Activated CD4-positive, alpha-beta T cell treated with anti-CD3 and anti-CD28 coated beads, Interleukin-2, amount 50 U/mL, for 16 hours (primary cell): ENCODE results near the gene AIFM1.
A peak's percentile ranks its signal among the peaks of the same experiment; 100 is the strongest.

Source experiments
- DNase-seq: peaks from one replicate; pipeline ENCODE4 v3.0.0-alpha.2; 2020

The AIFM1 gene

GRCh38 chrX:130165703-130166502 lies at the start of gene AIFM1:
Gene AIFM1, minus strand, starts transcription at chrX:130165841. Its CDS starts 185 bp downstream, at chrX:130165656.
- DNase-seq = peak; percentile 94

DNA sequence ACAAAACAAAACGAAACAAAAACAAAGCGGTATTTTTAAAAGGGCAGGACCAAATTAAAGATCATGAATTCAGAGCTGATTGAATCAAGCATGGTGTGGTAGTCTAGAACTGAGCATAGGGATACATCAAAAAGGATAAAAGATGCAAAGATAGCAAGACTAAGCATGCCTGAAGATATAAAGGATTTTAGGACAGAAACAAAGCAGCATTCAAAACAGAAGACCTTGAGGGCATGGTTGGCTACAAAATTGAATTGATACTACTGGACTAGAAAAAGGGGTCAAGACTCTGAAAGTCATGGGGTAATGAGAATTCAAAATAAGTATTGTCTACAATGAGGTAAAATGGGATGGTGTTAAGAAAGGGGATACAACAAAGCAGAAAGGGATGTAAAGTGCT lies 47.7 kb upstream of the AIFM1 start:
- no peak for DNase-seq

- DNase-seq = peak; percentile 48
Measured at GRCh38 chrX:130212371-130212770, 46.7 kb upstream of the AIFM1 start.

GRCh38 chrX:130211415-130212186 lies 46.0 kb upstream of the AIFM1 start:
- DNase-seq = peak; percentile 26

DNA sequence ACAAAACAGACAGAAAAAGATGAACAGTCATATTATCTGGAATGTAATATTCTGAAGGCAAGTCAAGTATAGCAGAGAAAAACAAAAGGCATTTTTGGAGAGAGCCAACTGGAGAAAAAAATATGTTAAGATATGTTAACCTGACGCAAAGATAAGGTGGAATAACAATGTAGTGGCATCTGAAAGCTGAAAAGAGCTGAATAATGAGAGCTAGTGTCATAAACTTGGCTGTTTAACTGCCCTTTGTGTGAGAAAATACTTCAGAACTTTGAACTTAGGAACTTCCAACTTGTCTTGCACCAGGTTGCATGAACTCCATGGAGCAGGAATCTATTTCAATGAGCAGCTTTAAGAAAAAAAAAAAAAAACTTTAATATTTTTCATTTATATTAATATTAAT lies 39.0 kb upstream of the AIFM1 start:
- no peak for DNase-seq

DNA sequence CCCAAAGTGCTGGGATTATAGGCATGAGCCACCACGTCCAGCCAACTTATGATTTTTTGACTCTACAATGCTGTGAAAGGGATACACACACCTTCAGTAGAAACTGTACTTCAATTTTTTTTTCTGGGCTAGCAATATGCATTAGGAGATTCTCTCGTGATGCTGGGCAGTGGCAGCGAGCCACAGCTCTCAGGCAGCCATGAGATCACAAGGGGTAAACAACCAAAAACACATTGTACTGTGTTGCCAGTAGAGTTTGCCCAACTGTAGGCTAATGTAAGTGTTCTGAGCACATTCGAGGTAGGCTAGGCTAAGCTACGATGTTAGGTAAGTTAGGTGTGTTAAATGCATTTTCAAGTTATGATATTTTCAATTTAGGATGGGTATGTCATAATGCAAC lies 31.8 kb upstream of the AIFM1 start:
- no peak for DNase-seq

DNA sequence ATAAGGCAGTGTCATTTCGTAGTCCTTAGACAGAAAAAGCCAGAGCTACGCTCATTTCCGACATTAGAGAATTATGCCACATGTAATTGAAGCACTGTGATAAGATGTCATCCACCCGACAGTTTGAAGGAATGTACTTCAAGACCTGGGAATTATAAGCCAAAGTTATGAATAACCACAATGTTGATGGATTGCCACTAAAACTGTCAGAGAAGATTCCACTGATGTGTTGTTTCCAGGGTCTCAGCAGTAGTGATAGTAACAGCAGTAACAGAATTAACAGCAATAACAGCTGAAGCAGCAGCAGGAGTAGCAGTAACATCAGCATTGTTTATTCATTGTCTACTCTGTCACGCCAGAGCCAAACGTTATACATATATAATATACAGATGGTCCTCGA lies 30.8 kb upstream of the AIFM1 start:
- no peak for DNase-seq

- no peak for DNase-seq
Measured at GRCh38 chrX:130190801-130191200, 25.2 kb upstream of the AIFM1 start.

DNA sequence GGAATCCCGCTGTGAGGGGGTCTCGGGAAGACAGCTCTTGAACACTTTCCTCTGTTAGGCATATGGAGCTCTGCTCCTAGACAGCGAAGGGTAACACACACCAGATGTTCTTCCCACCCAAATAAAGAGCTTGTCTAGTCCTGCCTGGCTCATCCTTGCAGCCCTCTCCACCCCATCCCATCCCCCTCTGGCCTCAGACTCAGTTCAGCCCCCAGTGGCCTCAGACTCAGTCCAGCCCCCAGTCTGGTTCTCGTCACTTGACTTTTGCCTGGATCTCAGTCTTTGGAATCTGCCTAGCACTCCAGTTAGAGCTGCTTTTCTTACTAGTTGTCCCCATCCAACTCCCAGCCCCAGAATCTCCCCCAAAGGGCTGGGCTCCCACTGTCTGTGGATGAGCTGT lies 21.0 kb upstream of the AIFM1 start:
- no peak for DNase-seq

- DNase-seq = no peak
Measured at GRCh38 chrX:130184857-130185256, 19.2 kb upstream of the AIFM1 start.

GRCh38 chrX:130184168-130184567 lies 18.5 kb upstream of the AIFM1 start:
- no peak for DNase-seq

- DNase-seq = no peak
Measured at GRCh38 chrX:130179579-130180215, 14.1 kb upstream of the AIFM1 start.

DNA sequence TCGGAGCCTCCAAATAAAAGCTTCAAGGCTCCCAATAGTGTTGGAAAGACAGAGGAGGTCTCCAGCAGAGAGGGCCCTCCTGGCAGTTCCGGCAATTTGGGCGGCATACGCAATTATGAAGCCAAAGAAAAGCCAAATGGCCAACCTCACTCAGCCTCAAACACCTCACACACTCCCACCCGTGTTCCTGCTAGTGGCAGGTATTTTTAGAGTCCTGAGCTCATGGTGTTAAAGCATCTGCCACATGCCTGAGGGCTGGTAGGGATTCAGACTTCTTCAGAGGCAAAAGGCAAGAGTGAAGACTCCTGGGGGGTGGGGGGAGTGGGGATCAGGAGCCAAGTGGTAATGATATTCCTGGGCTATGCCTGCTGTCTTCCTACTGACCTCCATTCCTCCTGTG lies 13.5 kb upstream of the AIFM1 start:
- DNase-seq = no peak

- no peak for DNase-seq
Measured at GRCh38 chrX:130176942-130177341, 11.3 kb upstream of the AIFM1 start.

GRCh38 chrX:130176354-130176776 lies 10.7 kb upstream of the AIFM1 start:
- DNase-seq = no peak

DNA sequence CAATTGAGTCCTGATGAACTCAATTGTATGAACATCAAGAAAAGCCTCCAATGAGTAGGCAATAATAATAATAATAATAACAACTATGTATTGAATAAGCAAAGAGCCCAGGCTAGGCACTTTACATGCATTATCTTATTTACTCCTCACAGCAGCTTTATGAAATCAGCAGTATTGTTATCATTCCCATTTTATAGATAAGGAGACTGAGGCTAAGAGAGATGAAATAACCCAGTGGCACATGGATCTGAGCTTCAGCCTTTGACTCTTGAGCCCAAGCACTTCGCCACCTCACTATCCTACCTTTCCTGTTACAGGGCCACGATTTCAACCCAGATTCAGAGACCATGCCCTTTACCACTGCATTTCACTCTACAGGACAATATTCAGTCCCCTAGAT lies 9.3 kb upstream of the AIFM1 start:
- no peak for DNase-seq

DNA sequence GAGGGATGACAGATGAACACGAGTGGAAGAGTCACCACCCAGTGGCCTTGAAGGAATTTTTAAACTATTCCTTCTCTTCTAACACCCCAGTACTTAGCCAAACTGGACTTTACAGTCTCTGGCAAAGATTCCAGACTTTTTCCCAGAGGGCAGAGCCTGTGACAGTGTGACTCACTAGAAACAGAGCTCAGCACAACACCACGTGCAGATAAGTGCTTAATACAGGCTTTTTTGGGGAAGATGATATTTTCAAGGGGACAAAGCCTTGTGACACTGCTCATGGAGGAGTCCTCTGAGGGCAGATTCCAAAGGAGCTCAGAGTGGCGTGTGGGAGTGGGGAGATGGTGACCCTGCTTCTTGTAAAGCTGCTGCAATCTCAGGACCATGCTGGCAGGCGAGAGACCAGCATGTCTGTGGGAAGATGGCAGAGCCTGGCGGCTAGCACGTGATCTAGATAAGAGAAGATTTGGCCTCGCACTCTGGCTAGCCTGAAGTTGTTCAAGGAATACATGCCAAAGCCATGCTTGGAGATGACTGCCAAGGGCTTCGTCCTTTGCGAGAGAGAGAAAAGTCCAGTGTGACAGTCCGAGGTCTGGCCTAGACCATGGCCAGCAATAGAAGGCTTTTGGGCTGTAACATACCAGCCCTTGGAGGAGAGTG lies 8.5 kb upstream of the AIFM1 start:
- no peak for DNase-seq

- DNase-seq = peak; percentile 79
Measured at GRCh38 chrX:130173190-130173895, 7.7 kb upstream of the AIFM1 start.

DNA sequence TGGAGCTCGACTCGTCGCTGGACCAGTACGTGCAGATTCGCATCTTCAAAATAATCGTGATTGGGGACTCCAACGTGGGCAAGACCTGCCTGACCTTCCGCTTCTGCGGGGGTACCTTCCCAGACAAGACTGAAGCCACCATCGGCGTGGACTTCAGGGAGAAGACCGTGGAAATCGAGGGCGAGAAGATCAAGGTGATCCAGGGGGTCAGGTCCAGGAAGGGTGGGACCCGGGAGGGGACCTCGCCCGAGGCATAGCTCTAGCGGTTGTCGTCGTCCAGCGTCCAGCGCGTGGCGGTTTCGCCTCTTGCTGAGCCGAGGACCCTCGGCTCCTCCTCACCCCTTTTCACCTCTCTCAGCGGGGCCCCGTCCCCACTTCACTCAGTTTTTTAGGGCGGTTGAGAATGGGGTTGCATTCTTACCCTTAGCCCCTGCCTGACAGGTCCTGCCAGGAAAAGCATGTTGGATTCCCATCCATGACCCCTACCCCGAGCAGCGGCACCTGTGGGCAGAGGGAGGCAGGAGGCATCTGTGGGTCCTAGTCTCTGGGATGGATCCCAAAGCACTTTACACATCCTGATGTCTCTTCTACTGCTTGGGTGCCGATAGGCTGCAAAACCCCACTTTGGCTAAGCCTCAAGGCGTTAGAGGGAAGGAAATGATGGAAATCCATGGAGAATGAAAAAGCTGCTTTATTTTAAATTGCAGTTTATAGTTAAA lies 6.6 kb upstream of the AIFM1 start:
- DNase-seq = no peak

DNA sequence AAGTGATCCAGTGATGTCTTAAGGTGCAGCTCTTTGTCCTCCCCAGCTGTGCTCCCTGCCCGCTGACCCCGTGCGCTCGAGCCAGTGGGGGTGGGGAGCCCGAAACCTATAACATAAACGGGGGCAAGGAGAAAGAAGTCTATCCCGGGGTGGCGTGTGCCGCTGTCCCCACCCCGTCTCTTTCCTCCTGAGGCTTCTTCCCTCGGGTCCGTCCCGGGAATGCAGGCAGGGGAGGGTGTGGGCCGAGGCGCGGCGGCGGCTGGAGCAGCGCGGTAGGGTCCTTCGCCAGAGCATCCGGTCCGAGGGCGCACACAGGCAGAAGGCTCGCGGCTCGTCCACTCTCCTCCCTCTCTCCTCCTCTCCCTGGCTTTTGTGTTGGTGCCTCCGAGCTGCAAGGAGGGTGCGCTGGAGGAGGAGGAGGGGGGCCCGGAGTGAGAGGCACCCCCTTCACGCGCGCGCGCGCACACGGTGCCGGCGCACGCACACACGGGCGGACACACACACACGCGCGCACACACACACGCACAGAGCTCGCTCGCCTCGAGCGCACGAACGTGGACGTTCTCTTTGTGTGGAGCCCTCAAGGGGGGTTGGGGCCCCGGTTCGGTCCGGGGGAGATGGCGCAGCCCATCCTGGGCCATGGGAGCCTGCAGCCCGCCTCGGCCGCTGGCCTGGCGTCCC lies 5.9 kb upstream of the AIFM1 start, which contains the start of gene RAB33A:
Gene RAB33A (plus strand): TSS at position 517 of the 681 bp plus-strand sequence. CDS start 101 bp downstream, at position 618.
- peak; percentile 58 for DNase-seq
